ENCODE data around the gene CNEP1R1.

CNEP1R1 gene

GRCh38 chr16:49998991-49999390 lies 26.0 kb upstream of the CNEP1R1 start:
- Histone ChIP-seq H3K9ac (ENCODE audit: low read length) (no peak overlapping the region), H3K27ac (ENCODE audit: low read depth, low read length) (no peak overlapping the region), H2BK5ac (ENCODE audit: low read length) (no peak overlapping the region), H3K23ac (ENCODE audit: low read length) (no peak overlapping the region), H3K4ac (ENCODE audit: low read depth, low read length) (no peak overlapping the region), H3K4me2 (ENCODE audit: low read length) (no peak overlapping the region), H4K5ac (ENCODE audit: low read length) (no peak overlapping the region), H3K4me1 (ENCODE audit: control insufficient read depth, low read depth, low read length) (no peaks in the 10 kb centered on the region), H3K79me2 (ENCODE audit: control insufficient read depth, insufficient read depth, low read length) (no peaks in the 10 kb centered on the region), H2BK120ac (ENCODE audit: low read depth, low read length) (no peak overlapping the region), H3K79me1 (ENCODE audit: low read length) (no peaks in the 10 kb centered on the region), H3K36me3 (ENCODE audit: control insufficient read depth, insufficient read depth, low read length) (no peaks in the 10 kb centered on the region), H2BK15ac (replicated peaks; ENCODE audit: low read depth) (no peak overlapping the region), H3K4me3 (ENCODE audit: low read length) (no peak overlapping the region), H4K8ac (ENCODE audit: low read depth, low read length) (no peak overlapping the region), H3K27me3 (ENCODE audit: insufficient read depth, low read length, poor library complexity) (no peaks in the 10 kb centered on the region), H3K18ac (ENCODE audit: low read length) (no peak overlapping the region), H2AK5ac (ENCODE audit: low read length) (no peak overlapping the region), H3K56ac (ENCODE audit: low read length) (no peak overlapping the region)
- DNase-seq, result no peak
- no CpG with 5 or more reads among the region's 5 CpGs for WGBS (ENCODE audit: extremely low coverage, insufficient coverage, low lambda C conversion rate)

GRCh38 chr16:50001144-50001543 lies 23.9 kb upstream of the CNEP1R1 start:
- H3K27me3 ChIP-seq (ENCODE audit: insufficient read depth, low read length, poor library complexity), result no peaks in the 10 kb centered on the region
- H3K9ac ChIP-seq (ENCODE audit: low read length), result no peak overlapping the region
- H2BK15ac ChIP-seq (replicated peaks; ENCODE audit: low read depth), result no peak overlapping the region
- DNase-seq, result no peak
- no peak overlapping the region for H3K18ac ChIP-seq (ENCODE audit: low read length)
- no peaks in the 10 kb centered on the region for H3K79me1 ChIP-seq (ENCODE audit: low read length)
- H3K27ac ChIP-seq (ENCODE audit: low read depth, low read length), result no peak overlapping the region
- no peak overlapping the region for H2BK120ac ChIP-seq (ENCODE audit: low read depth, low read length)
- H3K56ac ChIP-seq (ENCODE audit: low read length), result no peak overlapping the region
- H3K79me2 ChIP-seq (ENCODE audit: control insufficient read depth, insufficient read depth, low read length), result no peaks in the 10 kb centered on the region
- no peak overlapping the region for H2AK5ac ChIP-seq (ENCODE audit: low read length)
- H3K4me1 ChIP-seq (ENCODE audit: control insufficient read depth, low read depth, low read length), result no peaks in the 10 kb centered on the region
- no peak overlapping the region for H2BK5ac ChIP-seq (ENCODE audit: low read length)
- H3K4ac ChIP-seq (ENCODE audit: low read depth, low read length), result no peak overlapping the region
- H3K23ac ChIP-seq (ENCODE audit: low read length), result no peak overlapping the region
- H3K4me3 ChIP-seq (ENCODE audit: low read length), result no peak overlapping the region
- H4K8ac ChIP-seq (ENCODE audit: low read depth, low read length), result no peak overlapping the region
- WGBS (ENCODE audit: extremely low coverage, insufficient coverage, low lambda C conversion rate), result no CpG with 5 or more reads among the region's 3 CpGs
- no peaks in the 10 kb centered on the region for H3K36me3 ChIP-seq (ENCODE audit: control insufficient read depth, insufficient read depth, low read length)
- H3K4me2 ChIP-seq (ENCODE audit: low read length), result no peak overlapping the region
- no peak overlapping the region for H4K5ac ChIP-seq (ENCODE audit: low read length)

- WGBS (ENCODE audit: extremely low coverage, insufficient coverage, low lambda C conversion rate), result no CpG with 5 or more reads among the region's 1 CpG
- no peak overlapping the region for H2BK120ac ChIP-seq (ENCODE audit: low read depth, low read length)
- no peaks in the 10 kb centered on the region for H3K4me1 ChIP-seq (ENCODE audit: control insufficient read depth, low read depth, low read length)
- H3K4ac ChIP-seq (ENCODE audit: low read depth, low read length), result no peak overlapping the region
- no peaks in the 10 kb centered on the region for H3K27me3 ChIP-seq (ENCODE audit: insufficient read depth, low read length, poor library complexity)
- H2BK15ac ChIP-seq (replicated peaks; ENCODE audit: low read depth), result no peak overlapping the region
- H3K23ac ChIP-seq (ENCODE audit: low read length), result no peak overlapping the region
- no peak overlapping the region for H3K18ac ChIP-seq (ENCODE audit: low read length)
- no peak overlapping the region for H4K8ac ChIP-seq (ENCODE audit: low read depth, low read length)
- no peak overlapping the region for H3K56ac ChIP-seq (ENCODE audit: low read length)
- no peak overlapping the region for H3K4me2 ChIP-seq (ENCODE audit: low read length)
- H2BK5ac ChIP-seq (ENCODE audit: low read length), result no peak overlapping the region
- no peak overlapping the region for H3K4me3 ChIP-seq (ENCODE audit: low read length)
- H3K27ac ChIP-seq (ENCODE audit: low read depth, low read length), result no peak overlapping the region
- no peaks in the 10 kb centered on the region for H3K36me3 ChIP-seq (ENCODE audit: control insufficient read depth, insufficient read depth, low read length)
- DNase-seq, result no peak
- no peaks in the 10 kb centered on the region for H3K79me1 ChIP-seq (ENCODE audit: low read length)
- no peak overlapping the region for H3K9ac ChIP-seq (ENCODE audit: low read length)
- no peak overlapping the region for H4K5ac ChIP-seq (ENCODE audit: low read length)
- H2AK5ac ChIP-seq (ENCODE audit: low read length), result no peak overlapping the region
- H3K79me2 ChIP-seq (ENCODE audit: control insufficient read depth, insufficient read depth, low read length), result no peaks in the 10 kb centered on the region
Measured at GRCh38 chr16:50002190-50002589, 22.8 kb upstream of the CNEP1R1 start.

- no peaks in the 10 kb centered on the region for H3K27me3 ChIP-seq (ENCODE audit: insufficient read depth, low read length, poor library complexity)
- no peaks in the 10 kb centered on the region for H3K79me2 ChIP-seq (ENCODE audit: control insufficient read depth, insufficient read depth, low read length)
- H2BK15ac ChIP-seq (replicated peaks; ENCODE audit: low read depth), result no peak overlapping the region
- H3K18ac ChIP-seq (ENCODE audit: low read length), result no peak overlapping the region
- H3K79me1 ChIP-seq (ENCODE audit: low read length), result no peaks in the 10 kb centered on the region
- H3K23ac ChIP-seq (ENCODE audit: low read length), result no peak overlapping the region
- no peak overlapping the region for H3K4me3 ChIP-seq (ENCODE audit: low read length)
- H3K9ac ChIP-seq (ENCODE audit: low read length), result no peak overlapping the region
- H3K4me2 ChIP-seq (ENCODE audit: low read length), result no peak overlapping the region
- H3K4ac ChIP-seq (ENCODE audit: low read depth, low read length), result no peak overlapping the region
- H3K4me1 ChIP-seq (ENCODE audit: control insufficient read depth, low read depth, low read length), result no peaks in the 10 kb centered on the region
- no peaks in the 10 kb centered on the region for H3K36me3 ChIP-seq (ENCODE audit: control insufficient read depth, insufficient read depth, low read length)
- no peak overlapping the region for H2BK120ac ChIP-seq (ENCODE audit: low read depth, low read length)
- DNase-seq, result no peak
- H2BK5ac ChIP-seq (ENCODE audit: low read length), result no peak overlapping the region
- H2AK5ac ChIP-seq (ENCODE audit: low read length), result no peak overlapping the region
- no peak overlapping the region for H3K27ac ChIP-seq (ENCODE audit: low read depth, low read length)
- no peak overlapping the region for H3K56ac ChIP-seq (ENCODE audit: low read length)
- no CpG with 5 or more reads among the region's 4 CpGs for WGBS (ENCODE audit: extremely low coverage, insufficient coverage, low lambda C conversion rate)
- H4K8ac ChIP-seq (ENCODE audit: low read depth, low read length), result no peak overlapping the region
- H4K5ac ChIP-seq (ENCODE audit: low read length), result no peak overlapping the region
Measured at GRCh38 chr16:50004239-50004638, 20.8 kb upstream of the CNEP1R1 start.

DNA sequence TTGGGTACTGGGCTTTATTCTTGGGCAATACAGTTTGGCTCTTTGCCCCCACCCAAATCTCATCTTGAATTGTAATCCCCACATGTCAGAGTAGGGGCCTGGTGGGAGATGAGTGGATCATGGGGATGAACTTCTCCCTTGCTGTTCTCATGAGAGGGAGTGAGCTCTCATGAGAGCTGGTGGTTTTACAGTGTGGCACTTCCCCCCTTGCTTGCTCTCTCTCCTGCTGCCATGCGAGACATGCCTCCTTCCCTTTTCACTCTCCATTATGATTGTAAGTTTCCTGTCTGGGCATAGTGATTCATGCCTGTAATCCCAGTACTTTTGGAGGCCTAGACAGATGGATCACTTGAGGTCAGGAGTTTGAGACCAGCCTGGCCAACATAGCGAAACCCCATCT lies 18.1 kb upstream of the CNEP1R1 start:
- no CpG with 5 or more reads among the region's 2 CpGs for WGBS (ENCODE audit: extremely low coverage, insufficient coverage, low lambda C conversion rate)

DNA sequence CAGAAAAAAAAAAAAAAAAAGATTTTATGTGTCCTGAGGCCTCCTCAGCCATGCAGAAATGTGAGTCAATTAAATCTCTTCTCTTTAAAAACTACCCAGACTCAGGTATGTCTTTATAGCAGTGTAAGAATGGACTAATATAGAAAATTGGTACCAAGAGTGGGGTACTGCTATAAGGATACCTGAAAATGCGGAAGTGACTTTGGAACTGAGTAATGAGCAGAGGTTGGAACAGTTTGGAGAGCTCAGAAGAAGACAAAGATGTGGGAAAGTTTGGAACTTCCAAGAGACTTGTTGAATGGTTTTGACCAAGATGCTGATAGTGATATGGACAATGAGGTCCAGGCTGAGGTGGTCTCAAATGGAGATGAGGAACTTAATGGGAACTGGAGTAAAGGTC lies 17.3 kb upstream of the CNEP1R1 start:
- no peaks in the 10 kb centered on the region for H3K79me1 ChIP-seq (ENCODE audit: low read length)
- no peak overlapping the region for H2BK120ac ChIP-seq (ENCODE audit: low read depth, low read length)
- no peak overlapping the region for H3K4me3 ChIP-seq (ENCODE audit: low read length)
- no peak overlapping the region for H3K23ac ChIP-seq (ENCODE audit: low read length)
- no peak for DNase-seq
- no peak overlapping the region for H3K27ac ChIP-seq (ENCODE audit: low read depth, low read length)
- no peak overlapping the region for H3K4ac ChIP-seq (ENCODE audit: low read depth, low read length)
- no peak overlapping the region for H3K18ac ChIP-seq (ENCODE audit: low read length)
- no peaks in the 10 kb centered on the region for H3K36me3 ChIP-seq (ENCODE audit: control insufficient read depth, insufficient read depth, low read length)
- no peaks in the 10 kb centered on the region for H3K27me3 ChIP-seq (ENCODE audit: insufficient read depth, low read length, poor library complexity)
- WGBS (ENCODE audit: extremely low coverage, insufficient coverage, low lambda C conversion rate), result no CpG with 5 or more reads among the region's 1 CpG
- no peak overlapping the region for H2AK5ac ChIP-seq (ENCODE audit: low read length)
- H3K4me1 ChIP-seq (ENCODE audit: control insufficient read depth, low read depth, low read length), result no peaks in the 10 kb centered on the region
- H3K9ac ChIP-seq (ENCODE audit: low read length), result no peak overlapping the region
- no peak overlapping the region for H3K56ac ChIP-seq (ENCODE audit: low read length)
- no peak overlapping the region for H4K8ac ChIP-seq (ENCODE audit: low read depth, low read length)
- no peak overlapping the region for H2BK5ac ChIP-seq (ENCODE audit: low read length)
- H3K4me2 ChIP-seq (ENCODE audit: low read length), result no peak overlapping the region
- H4K5ac ChIP-seq (ENCODE audit: low read length), result no peak overlapping the region
- H3K79me2 ChIP-seq (ENCODE audit: control insufficient read depth, insufficient read depth, low read length), result no peaks in the 10 kb centered on the region
- no peak overlapping the region for H2BK15ac ChIP-seq (replicated peaks; ENCODE audit: low read depth)

More for the DNA sequence above, 18.1 kb upstream of the CNEP1R1 start:
- Histone ChIP-seq H3K79me2 (ENCODE audit: control insufficient read depth, insufficient read depth, low read length) (no peaks in the 10 kb centered on the region), H4K5ac (ENCODE audit: low read length) (no peak overlapping the region), H3K36me3 (ENCODE audit: control insufficient read depth, insufficient read depth, low read length) (no peaks in the 10 kb centered on the region), H3K27me3 (ENCODE audit: insufficient read depth, low read length, poor library complexity) (no peaks in the 10 kb centered on the region), H2BK5ac (ENCODE audit: low read length) (no peak overlapping the region), H3K27ac (ENCODE audit: low read depth, low read length) (no peak overlapping the region), H3K18ac (ENCODE audit: low read length) (no peak overlapping the region), H3K4me1 (ENCODE audit: control insufficient read depth, low read depth, low read length) (no peaks in the 10 kb centered on the region), H3K9ac (ENCODE audit: low read length) (no peak overlapping the region), H3K23ac (ENCODE audit: low read length) (no peak overlapping the region), H2BK120ac (ENCODE audit: low read depth, low read length) (no peak overlapping the region), H2AK5ac (ENCODE audit: low read length) (no peak overlapping the region), H3K79me1 (ENCODE audit: low read length) (no peaks in the 10 kb centered on the region), H3K4me2 (ENCODE audit: low read length) (no peak overlapping the region), H2BK15ac (replicated peaks; ENCODE audit: low read depth) (no peak overlapping the region), H3K56ac (ENCODE audit: low read length) (no peak overlapping the region), H3K4me3 (ENCODE audit: low read length) (no peak overlapping the region), H3K4ac (ENCODE audit: low read depth, low read length) (no peak overlapping the region), H4K8ac (ENCODE audit: low read depth, low read length) (no peak overlapping the region)
- DNase-seq, result no peak

Data from mesendoderm (in vitro differentiated cells).